Measurements from ENCODE around the gene SMG7. TPM values are rescaled to one million over a fixed set of nuclear protein-coding genes. Genes with fewer than 3 reads are reported as not detected.

SMG7 gene
- total and polyA plus RNA-seq, 2 donors: 13.4 to 22.9 TPM

- H3K36me3 ChIP-seq (ENCODE audit: control insufficient read depth in 2 of 2, insufficient read depth in 2 of 2, low read length in 1 of 2): peaks cover 47 to 60% of the 10 kb centered on the region in 2 donors
- H3K27me3 ChIP-seq (ENCODE audit: control insufficient read depth in 2 of 2, insufficient read depth in 1 of 2, low read length in 1 of 2): no peaks in the 10 kb centered on the region
- H3K9me3 ChIP-seq (ENCODE audit: control insufficient read depth in 2 of 2, insufficient read depth in 1 of 2, low read length in 1 of 2): no peaks in the 10 kb centered on the region
- H3K4me1 ChIP-seq (ENCODE audit: control insufficient read depth in 2 of 2, insufficient read depth in 2 of 2, low read length in 2 of 2): no peaks in the 10 kb centered on the region
- H3K27ac ChIP-seq (ENCODE audit: low read depth in 1 of 2, low read length in 1 of 2): no peak overlapping the region
- no peak for DNase-seq (ENCODE audit: low read depth in 6 of 9, low spot score in 9 of 9)
- 91% methylated on average over 3 of the region's 3 CpGs for WGBS
- no peak overlapping the region for H3K4me3 ChIP-seq (ENCODE audit: low read length in 2 of 2)
Observed at GRCh38 chr1:183554577-183554976, 82.3 kb downstream of the SMG7 start.

GRCh38 chr1:183559061-183559460 is 86.8 kb downstream of the SMG7 start:
- Histone ChIP-seq H3K4me3 (ENCODE audit: low read length in 2 of 2) (no peak overlapping the region), H3K36me3 (ENCODE audit: control insufficient read depth in 2 of 2, insufficient read depth in 2 of 2, low read length in 1 of 2) (peaks cover 17 to 19% of the 10 kb centered on the region in 2 donors), H3K4me1 (ENCODE audit: control insufficient read depth in 2 of 2, insufficient read depth in 2 of 2, low read length in 2 of 2) (no peaks in the 10 kb centered on the region), H3K27me3 (ENCODE audit: control insufficient read depth in 2 of 2, insufficient read depth in 1 of 2, low read length in 1 of 2) (no peaks in the 10 kb centered on the region), H3K9me3 (ENCODE audit: control insufficient read depth in 2 of 2, insufficient read depth in 1 of 2, low read length in 1 of 2) (no peaks in the 10 kb centered on the region), H3K27ac (ENCODE audit: low read depth in 1 of 2, low read length in 1 of 2) (no peak overlapping the region)
- DNase-seq (ENCODE audit: low read depth in 6 of 9, low spot score in 9 of 9): no peak

- Histone ChIP-seq H3K4me3 (ENCODE audit: low read length in 2 of 2) (no peak overlapping the region), H3K9me3 (ENCODE audit: control insufficient read depth in 2 of 2, insufficient read depth in 1 of 2, low read length in 1 of 2) (no peaks in the 10 kb centered on the region), H3K4me1 (ENCODE audit: control insufficient read depth in 2 of 2, insufficient read depth in 2 of 2, low read length in 2 of 2) (peaks cover 0 to 6% of the 10 kb centered on the region in 2 donors), H3K36me3 (ENCODE audit: control insufficient read depth in 2 of 2, insufficient read depth in 2 of 2, low read length in 1 of 2) (peaks cover 2 to 3% of the 10 kb centered on the region in 2 donors), H3K27ac (ENCODE audit: low read depth in 1 of 2, low read length in 1 of 2) (no peak overlapping the region), H3K27me3 (ENCODE audit: control insufficient read depth in 2 of 2, insufficient read depth in 1 of 2, low read length in 1 of 2) (no peaks in the 10 kb centered on the region)
- no peak for DNase-seq (ENCODE audit: low read depth in 6 of 9, low spot score in 9 of 9)
- 100% methylated on average over 2 of the region's 2 CpGs for whole genome bisulfite sequencing
Observed at GRCh38 chr1:183562701-183563100, 90.4 kb downstream of the SMG7 start.

- DNase-seq (ENCODE audit: low read depth in 6 of 9, low spot score in 9 of 9): no peak
- no peaks in the 10 kb centered on the region for H3K9me3 ChIP-seq (ENCODE audit: control insufficient read depth in 2 of 2, insufficient read depth in 1 of 2, low read length in 1 of 2)
- 40% methylated on average over 4 of the region's 4 CpGs for WGBS
- peaks cover 0 to 11% of the 10 kb centered on the region in 2 donors for H3K4me1 ChIP-seq (ENCODE audit: control insufficient read depth in 2 of 2, insufficient read depth in 2 of 2, low read length in 2 of 2)
- H3K27ac ChIP-seq (ENCODE audit: low read depth in 1 of 2, low read length in 1 of 2): no peak overlapping the region
- H3K4me3 ChIP-seq (ENCODE audit: low read length in 2 of 2): no peak overlapping the region
- H3K36me3 ChIP-seq (ENCODE audit: control insufficient read depth in 2 of 2, insufficient read depth in 2 of 2, low read length in 1 of 2): no peaks in the 10 kb centered on the region
- H3K27me3 ChIP-seq (ENCODE audit: control insufficient read depth in 2 of 2, insufficient read depth in 1 of 2, low read length in 1 of 2): no peaks in the 10 kb centered on the region
Observed at GRCh38 chr1:183565261-183565660, 93.0 kb downstream of the SMG7 start.

- DNase-seq (ENCODE audit: low read depth in 6 of 9, low spot score in 9 of 9): no peak
- 100% methylated on average over 2 of the region's 2 CpGs for WGBS
- H3K36me3 ChIP-seq (ENCODE audit: control insufficient read depth in 2 of 2, insufficient read depth in 2 of 2, low read length in 1 of 2): no peaks in the 10 kb centered on the region
Observed at GRCh38 chr1:183566026-183566425, 93.7 kb downstream of the SMG7 start.

GRCh38 chr1:183567584-183567983 is 95.3 kb downstream of the SMG7 start:
- Histone ChIP-seq H3K36me3 (ENCODE audit: control insufficient read depth in 2 of 2, insufficient read depth in 2 of 2, low read length in 1 of 2) (no peaks in the 10 kb centered on the region), H3K4me3 (ENCODE audit: low read length in 2 of 2) (no peak overlapping the region), H3K27me3 (ENCODE audit: control insufficient read depth in 2 of 2, insufficient read depth in 1 of 2, low read length in 1 of 2) (no peaks in the 10 kb centered on the region), H3K27ac (ENCODE audit: low read depth in 1 of 2, low read length in 1 of 2) (peak overlapping the region; percentile 10 to 36), H3K9me3 (ENCODE audit: control insufficient read depth in 2 of 2, insufficient read depth in 1 of 2, low read length in 1 of 2) (no peaks in the 10 kb centered on the region), H3K4me1 (ENCODE audit: control insufficient read depth in 2 of 2, insufficient read depth in 2 of 2, low read length in 2 of 2) (peaks cover 0 to 11% of the 10 kb centered on the region in 2 donors)
- DNase-seq (ENCODE audit: low read depth in 6 of 9, low spot score in 9 of 9): no peak
- WGBS: 10% methylated on average over 5 of the region's 5 CpGs

More at GRCh38 chr1:183566026-183566425, 93.7 kb downstream of the SMG7 start:
- Histone ChIP-seq H3K4me3 (ENCODE audit: low read length in 2 of 2) (no peak overlapping the region), H3K9me3 (ENCODE audit: control insufficient read depth in 2 of 2, insufficient read depth in 1 of 2, low read length in 1 of 2) (no peaks in the 10 kb centered on the region), H3K27me3 (ENCODE audit: control insufficient read depth in 2 of 2, insufficient read depth in 1 of 2, low read length in 1 of 2) (no peaks in the 10 kb centered on the region), H3K4me1 (ENCODE audit: control insufficient read depth in 2 of 2, insufficient read depth in 2 of 2, low read length in 2 of 2) (peaks cover 0 to 11% of the 10 kb centered on the region in 2 donors), H3K27ac (ENCODE audit: low read depth in 1 of 2, low read length in 1 of 2) (no peak overlapping the region)

GRCh38 chr1:183568176-183569021 is 96.1 kb downstream of the SMG7 start:
- Histone ChIP-seq H3K27me3 (ENCODE audit: control insufficient read depth in 2 of 2, insufficient read depth in 1 of 2, low read length in 1 of 2) (no peaks in the 10 kb centered on the region), H3K4me1 (ENCODE audit: control insufficient read depth in 2 of 2, insufficient read depth in 2 of 2, low read length in 2 of 2) (peaks cover 0 to 11% of the 10 kb centered on the region in 2 donors), H3K36me3 (ENCODE audit: control insufficient read depth in 2 of 2, insufficient read depth in 2 of 2, low read length in 1 of 2) (no peaks in the 10 kb centered on the region), H3K27ac (ENCODE audit: low read depth in 1 of 2, low read length in 1 of 2) (peak overlapping the region in 1 of 2 donors; percentile 37), H3K4me3 (ENCODE audit: low read length in 2 of 2) (no peak overlapping the region), H3K9me3 (ENCODE audit: control insufficient read depth in 2 of 2, insufficient read depth in 1 of 2, low read length in 1 of 2) (peaks cover 0 to 3% of the 10 kb centered on the region in 2 donors)
- WGBS: 78% methylated on average over 12 of the region's 12 CpGs
- DNase-seq (ENCODE audit: low read depth in 6 of 9, low spot score in 9 of 9): no peak

- H3K27me3 ChIP-seq (ENCODE audit: control insufficient read depth in 2 of 2, insufficient read depth in 1 of 2, low read length in 1 of 2): no peaks in the 10 kb centered on the region
- no peak overlapping the region for H3K27ac ChIP-seq (ENCODE audit: low read depth in 1 of 2, low read length in 1 of 2)
- no peaks in the 10 kb centered on the region for H3K36me3 ChIP-seq (ENCODE audit: control insufficient read depth in 2 of 2, insufficient read depth in 2 of 2, low read length in 1 of 2)
- peaks cover 0 to 11% of the 10 kb centered on the region in 2 donors for H3K4me1 ChIP-seq (ENCODE audit: control insufficient read depth in 2 of 2, insufficient read depth in 2 of 2, low read length in 2 of 2)
- DNase-seq (ENCODE audit: low read depth in 6 of 9, low spot score in 9 of 9): no peak
- 96% methylated on average over 4 of the region's 4 CpGs for WGBS
- peaks cover 0 to 3% of the 10 kb centered on the region in 2 donors for H3K9me3 ChIP-seq (ENCODE audit: control insufficient read depth in 2 of 2, insufficient read depth in 1 of 2, low read length in 1 of 2)
- no peak overlapping the region for H3K4me3 ChIP-seq (ENCODE audit: low read length in 2 of 2)
Observed at GRCh38 chr1:183569141-183569540, 96.8 kb downstream of the SMG7 start.

- no peaks in the 10 kb centered on the region for H3K27me3 ChIP-seq (ENCODE audit: control insufficient read depth in 2 of 2, insufficient read depth in 1 of 2, low read length in 1 of 2)
- H3K36me3 ChIP-seq (ENCODE audit: control insufficient read depth in 2 of 2, insufficient read depth in 2 of 2, low read length in 1 of 2): no peaks in the 10 kb centered on the region
- WGBS: 97% methylated on average over 3 of the region's 3 CpGs
- DNase-seq (ENCODE audit: low read depth in 6 of 9, low spot score in 9 of 9): no peak
- peaks cover 0 to 11% of the 10 kb centered on the region in 2 donors for H3K4me1 ChIP-seq (ENCODE audit: control insufficient read depth in 2 of 2, insufficient read depth in 2 of 2, low read length in 2 of 2)
- no peak overlapping the region for H3K27ac ChIP-seq (ENCODE audit: low read depth in 1 of 2, low read length in 1 of 2)
- H3K4me3 ChIP-seq (ENCODE audit: low read length in 2 of 2): no peak overlapping the region
- peaks cover 0 to 3% of the 10 kb centered on the region in 2 donors for H3K9me3 ChIP-seq (ENCODE audit: control insufficient read depth in 2 of 2, insufficient read depth in 1 of 2, low read length in 1 of 2)
Observed at GRCh38 chr1:183569801-183570200, 97.5 kb downstream of the SMG7 start.

All from thymus (tissue), 11 donors.